HL-60 (cell line): ENCODE results near the gene CNR2.

ENCODE experiments used
- DNase-seq, 2 experiments: peaks; one replicate each; pipeline ENCODE4 v3.0.0-alpha.2; 2010 to 2020; ENCODE audit warnings: low read depth in 1 of 2, low spot score in 1 of 2
- H3K27ac ChIP-seq: fragments of 250-450 bp; sonication (Bioruptor Pico); replicated peaks from 2 replicates; pipeline ENCODE4 v1.5.1; 2020; ENCODE audit warnings: mild to moderate bottlenecking, moderate library complexity
- H3K27me3 ChIP-seq: fragments of 250-450 bp; sonication (Bioruptor Pico); 2 replicates; pipeline ENCODE4 v1.5.1; 2021; ENCODE audit warnings: mild to moderate bottlenecking, moderate library complexity; ENCODE audit not compliant: insufficient read depth, poor library complexity, severe bottlenecking
- H3K4me3 ChIP-seq: replicated peaks from 2 replicates; pipeline ENCODE4 v1.5.1; 2011; ENCODE audit warnings: mild to moderate bottlenecking, control low read depth, low read length; ENCODE audit not compliant: insufficient read depth
- GABPA ChIP-seq: IDR thresholded peaks from 2 replicates; pipeline ENCODE4 v1.6.1; 2012; ENCODE audit warnings: low read depth
- POLR2AphosphoS5 ChIP-seq: IDR thresholded peaks from 2 replicates; pipeline ENCODE4 v1.6.1; 2012; ENCODE audit warnings: low read depth
- REST ChIP-seq: IDR thresholded peaks from 2 replicates; pipeline ENCODE4 v1.6.1; 2012; ENCODE audit warnings: low read depth; ENCODE audit not compliant: insufficient replicate concordance
- SPI1 ChIP-seq: IDR thresholded peaks from 2 replicates; pipeline ENCODE4 v1.6.1; 2012; ENCODE audit warnings: low read depth, mild to moderate bottlenecking, borderline replicate concordance
- TF ChIP-seq, protein P1 (sequence below): IDR thresholded peaks from one replicate; pipeline ENCODE4 v1.5.1; 2011; ENCODE audit warnings: low read length, control low read depth, inconsistent platforms; ENCODE audit not compliant: insufficient read depth

CNR2 gene

DNA sequence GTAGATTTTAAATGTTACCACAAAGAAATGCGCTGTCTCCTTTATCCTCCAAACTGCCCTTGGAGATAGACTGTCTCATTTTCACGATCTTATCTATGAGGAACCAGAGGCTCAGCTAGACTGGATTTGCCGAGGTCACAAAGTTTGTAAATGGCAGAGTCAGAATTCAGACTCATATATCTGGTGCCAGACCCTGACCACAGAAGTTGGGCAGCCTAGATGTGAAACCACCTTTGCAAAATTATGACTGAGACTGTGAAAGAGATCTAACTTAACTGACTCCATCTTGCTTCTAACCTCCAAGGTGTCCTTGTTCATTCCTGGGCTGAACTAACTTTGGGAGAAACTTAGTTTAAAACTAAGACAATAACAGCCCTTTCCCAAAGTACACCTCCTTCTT lies 14.1 kb downstream of the CNR2 start:
- peak; percentile 65 for TF ChIP-seq POLR2AphosphoS5
- TF ChIP-seq, protein P1, sequence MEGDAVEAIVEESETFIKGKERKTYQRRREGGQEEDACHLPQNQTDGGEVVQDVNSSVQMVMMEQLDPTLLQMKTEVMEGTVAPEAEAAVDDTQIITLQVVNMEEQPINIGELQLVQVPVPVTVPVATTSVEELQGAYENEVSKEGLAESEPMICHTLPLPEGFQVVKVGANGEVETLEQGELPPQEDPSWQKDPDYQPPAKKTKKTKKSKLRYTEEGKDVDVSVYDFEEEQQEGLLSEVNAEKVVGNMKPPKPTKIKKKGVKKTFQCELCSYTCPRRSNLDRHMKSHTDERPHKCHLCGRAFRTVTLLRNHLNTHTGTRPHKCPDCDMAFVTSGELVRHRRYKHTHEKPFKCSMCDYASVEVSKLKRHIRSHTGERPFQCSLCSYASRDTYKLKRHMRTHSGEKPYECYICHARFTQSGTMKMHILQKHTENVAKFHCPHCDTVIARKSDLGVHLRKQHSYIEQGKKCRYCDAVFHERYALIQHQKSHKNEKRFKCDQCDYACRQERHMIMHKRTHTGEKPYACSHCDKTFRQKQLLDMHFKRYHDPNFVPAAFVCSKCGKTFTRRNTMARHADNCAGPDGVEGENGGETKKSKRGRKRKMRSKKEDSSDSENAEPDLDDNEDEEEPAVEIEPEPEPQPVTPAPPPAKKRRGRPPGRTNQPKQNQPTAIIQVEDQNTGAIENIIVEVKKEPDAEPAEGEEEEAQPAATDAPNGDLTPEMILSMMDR: no peak
- TF ChIP-seq REST: no peak
- no peak for TF ChIP-seq SPI1
- TF ChIP-seq GABPA: no peak
- H3K27me3 ChIP-seq: no peaks in the 10 kb centered on the region
- no peak overlapping the region for H3K4me3 ChIP-seq
- peak overlapping the region; percentile 74 for H3K27ac ChIP-seq
- peak; percentile 74 to 86 for DNase-seq

DNA sequence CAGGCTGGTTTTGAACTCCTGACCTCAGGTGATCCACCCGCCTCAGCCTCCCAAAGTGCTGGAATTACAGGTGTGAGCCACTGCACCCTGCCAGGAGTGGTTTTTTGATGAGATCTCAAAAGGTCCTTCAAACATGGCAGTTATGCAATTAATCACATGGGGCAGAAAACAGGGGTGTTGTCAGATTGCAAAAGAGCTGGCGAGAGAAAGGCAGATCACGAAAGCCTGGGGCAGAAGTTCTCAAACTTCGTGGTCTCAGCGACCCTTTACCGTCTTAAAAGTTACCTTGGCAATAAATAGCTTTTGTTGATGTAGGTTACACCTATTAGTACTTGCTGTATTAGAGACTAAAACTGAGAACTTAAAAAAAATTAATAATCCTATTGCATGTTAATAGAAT lies 16.1 kb downstream of the CNR2 start:
- H3K27ac ChIP-seq: peak overlapping the region; percentile 94
- H3K27me3 ChIP-seq: no peaks in the 10 kb centered on the region
- peak; percentile 65 to 91 for DNase-seq
- no peak for TF ChIP-seq GABPA
- TF ChIP-seq POLR2AphosphoS5: peak; percentile 23; the same call in 1 of the 2 replicates
- no peak overlapping the region for H3K4me3 ChIP-seq

DNA sequence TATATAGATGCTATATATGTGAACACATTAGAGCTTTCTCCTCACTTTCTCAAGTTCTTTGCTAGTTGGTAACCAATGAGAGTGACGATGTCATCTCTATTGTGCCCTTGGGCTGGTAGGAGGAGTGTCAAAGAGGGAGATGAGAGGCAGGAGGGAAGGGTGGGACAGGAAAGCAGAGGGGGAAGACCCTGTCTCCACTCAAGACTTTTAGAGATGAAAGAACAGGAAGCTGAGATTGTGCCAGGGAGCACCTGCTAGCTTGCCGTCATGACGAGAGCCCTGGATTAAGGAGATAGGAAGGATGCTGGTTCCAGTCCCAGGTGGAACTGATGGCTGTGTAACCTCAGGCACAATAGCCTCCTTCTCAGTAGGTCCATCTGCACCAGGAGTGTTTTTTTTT lies 16.7 kb downstream of the CNR2 start:
- peak overlapping the region; percentile 94 for H3K27ac ChIP-seq
- no peaks in the 10 kb centered on the region for H3K27me3 ChIP-seq
- H3K4me3 ChIP-seq: no peak overlapping the region
- no peak for TF ChIP-seq POLR2AphosphoS5
- no peak for TF ChIP-seq SPI1
- TF ChIP-seq GABPA: no peak
- TF ChIP-seq, protein P1: no peak
- no peak for TF ChIP-seq REST
- DNase-seq: no peak

DNA sequence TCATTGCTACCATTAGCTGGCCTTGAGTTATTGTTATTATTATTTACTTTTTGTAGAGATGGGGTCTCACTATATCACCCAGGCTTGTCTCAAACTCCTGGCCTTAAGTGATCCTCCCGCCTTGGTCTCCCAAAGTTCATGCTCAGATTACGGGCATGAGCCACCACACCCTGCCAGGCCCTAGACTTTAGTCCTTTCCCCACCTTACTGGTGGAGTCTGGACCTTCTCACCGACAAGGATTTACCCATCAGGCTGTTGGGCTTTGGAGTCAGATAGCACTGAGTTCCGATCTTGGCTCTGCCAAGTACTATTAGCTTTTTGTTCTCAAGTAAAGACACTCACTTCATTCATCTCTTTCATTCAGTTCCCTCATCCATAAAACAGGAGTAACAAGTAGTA lies 17.2 kb downstream of the CNR2 start:
- DNase-seq: no peak
- no peaks in the 10 kb centered on the region for H3K27me3 ChIP-seq
- H3K4me3 ChIP-seq: no peak overlapping the region
- TF ChIP-seq, protein P1: no peak
- TF ChIP-seq GABPA: no peak
- peak overlapping the region; percentile 94 for H3K27ac ChIP-seq
